Measurements from ENCODE around the gene RBM33.
"Not testable (repeated sequence)": the region's sequence is repeated elsewhere in the genome, so short reads cannot be mapped to it uniquely, and the experiment has no call there.

The RBM33 gene

GRCh38 chr7:155685070-155685790 lies 40.8 kb downstream of the RBM33 start:
- DNase-seq (ENCODE audit: low read depth): no peak

DNA sequence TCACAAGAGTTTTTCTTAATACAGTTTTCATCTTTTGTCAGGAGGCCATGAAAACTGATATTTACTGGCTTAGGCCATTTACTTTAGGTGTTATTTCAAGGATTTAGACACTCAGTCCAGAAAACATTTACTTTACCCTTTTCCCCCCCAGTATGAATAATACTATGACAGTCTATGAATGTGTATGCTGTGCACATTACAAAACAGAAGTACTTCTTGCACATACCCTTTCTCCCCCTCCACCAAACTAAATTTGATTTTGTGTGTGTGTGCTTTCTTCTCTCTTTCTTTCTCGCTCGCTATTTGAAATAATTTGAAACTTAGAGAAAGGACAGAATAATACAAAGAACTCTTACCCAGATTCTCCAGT lies 41.3 kb downstream of the RBM33 start:
- H3K4me3 ChIP-seq (ENCODE audit: low read depth, low read length): no peak overlapping the region
- DNase-seq (ENCODE audit: low read depth): no peak

More at GRCh38 chr7:155685070-155685790, 40.8 kb downstream of the RBM33 start:
- no peak overlapping the region for H3K4me3 ChIP-seq (ENCODE audit: low read depth, low read length)

DNA sequence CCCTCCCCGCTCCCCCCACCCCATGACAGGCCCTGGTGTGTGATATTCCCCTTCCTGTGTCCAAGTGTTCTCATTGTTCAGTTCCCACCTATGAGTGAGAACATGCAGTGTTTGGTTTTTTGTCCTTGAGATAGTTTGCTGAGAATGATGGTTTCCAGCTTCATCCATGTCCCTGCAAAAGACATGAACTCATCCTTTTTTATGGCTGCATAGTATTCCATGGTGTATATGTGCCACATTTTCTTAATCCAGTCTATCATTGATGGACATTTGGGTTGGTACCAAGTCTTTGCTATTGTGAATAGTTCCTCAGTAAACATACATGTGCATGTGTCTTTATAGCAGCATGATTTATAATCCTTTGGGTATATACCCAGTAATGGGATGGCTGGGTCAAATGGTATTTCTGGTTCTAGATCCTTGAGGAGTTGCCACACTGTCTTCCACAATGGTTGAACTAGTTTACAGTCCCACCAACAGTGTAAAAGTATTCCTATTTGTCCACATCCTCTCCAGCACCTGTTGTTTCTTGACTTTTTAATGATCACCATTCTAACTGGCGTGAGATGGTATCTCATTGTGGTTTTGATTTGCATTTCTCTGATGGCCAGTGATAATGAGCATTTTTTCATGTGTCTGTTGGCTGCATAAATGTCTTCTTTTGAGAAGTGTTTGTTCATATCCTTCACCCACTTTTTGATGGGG lies 42.3 kb downstream of the RBM33 start:
- H3K4me3 ChIP-seq (ENCODE audit: low read depth, low read length); DNase-seq (ENCODE audit: low read depth): not testable (repeated sequence)

DNA sequence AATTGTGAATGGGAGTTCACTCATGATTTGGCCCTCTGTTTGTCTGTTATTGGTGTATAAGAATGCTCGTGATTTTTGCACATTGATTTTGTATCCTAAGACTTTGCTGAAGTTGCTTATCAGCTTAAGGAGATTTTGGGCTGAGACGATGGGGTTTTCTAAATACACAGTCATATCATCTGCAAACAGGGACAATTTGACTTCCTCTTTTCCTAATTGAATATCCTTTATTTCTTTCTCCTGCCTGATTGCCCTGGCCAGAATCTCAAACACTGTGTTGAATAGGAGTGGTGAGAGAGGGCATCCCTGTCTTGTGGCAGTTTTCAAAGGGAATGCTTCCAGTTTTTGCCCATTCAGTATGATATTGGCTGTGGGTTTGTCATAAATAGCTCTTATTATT lies 43.8 kb downstream of the RBM33 start:
- not testable (repeated sequence) for H3K4me3 ChIP-seq (ENCODE audit: low read depth, low read length); DNase-seq (ENCODE audit: low read depth)

- not testable (repeated sequence) for DNase-seq (ENCODE audit: low read depth)
These were observed 46.2 kb downstream of the RBM33 start for GRCh38 chr7:155690655-155691054.

GRCh38 chr7:155692317-155692716 lies 47.9 kb downstream of the RBM33 start:
- no peak for DNase-seq (ENCODE audit: low read depth)
- H3K4me3 ChIP-seq (ENCODE audit: low read depth, low read length): no peak overlapping the region

More at GRCh38 chr7:155690655-155691054, 46.2 kb downstream of the RBM33 start:
- not testable (repeated sequence) for H3K4me3 ChIP-seq (ENCODE audit: low read depth, low read length)

- DNase-seq (ENCODE audit: low read depth): no peak
- H3K4me3 ChIP-seq (ENCODE audit: low read depth, low read length): no peak overlapping the region
These were observed 49.4 kb downstream of the RBM33 start for GRCh38 chr7:155693826-155694225.

DNA sequence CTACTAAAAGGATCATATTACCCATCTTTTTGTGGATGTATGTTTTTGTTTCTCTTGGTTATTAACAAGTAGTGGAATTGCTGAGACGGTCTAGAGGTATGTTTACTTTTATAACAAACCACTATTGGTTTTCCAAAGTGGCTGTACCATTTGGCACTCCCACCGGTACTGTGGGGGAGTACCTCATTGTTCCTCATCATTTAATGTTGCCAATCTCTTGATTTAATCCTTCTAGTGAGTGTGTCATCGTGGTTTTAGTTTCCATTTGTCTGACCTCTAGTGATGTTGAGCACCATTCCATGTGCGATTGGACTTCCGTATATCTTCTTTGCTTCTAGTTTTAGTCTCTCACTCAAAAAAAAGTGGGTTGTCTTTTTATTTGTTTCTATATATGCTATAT lies 50.4 kb downstream of the RBM33 start:
- peak; percentile 6 for DNase-seq (ENCODE audit: low read depth)
- no peak overlapping the region for H3K4me3 ChIP-seq (ENCODE audit: low read depth, low read length)

- DNase-seq (ENCODE audit: low read depth): no peak
These were observed 52.3 kb downstream of the RBM33 start for GRCh38 chr7:155696747-155697146.

GRCh38 chr7:155698633-155699032 lies 54.2 kb downstream of the RBM33 start:
- no peak overlapping the region for H3K4me3 ChIP-seq (ENCODE audit: low read depth, low read length)
- no peak for DNase-seq (ENCODE audit: low read depth)

More at GRCh38 chr7:155696747-155697146, 52.3 kb downstream of the RBM33 start:
- no peak overlapping the region for H3K4me3 ChIP-seq (ENCODE audit: low read depth, low read length)

DNA sequence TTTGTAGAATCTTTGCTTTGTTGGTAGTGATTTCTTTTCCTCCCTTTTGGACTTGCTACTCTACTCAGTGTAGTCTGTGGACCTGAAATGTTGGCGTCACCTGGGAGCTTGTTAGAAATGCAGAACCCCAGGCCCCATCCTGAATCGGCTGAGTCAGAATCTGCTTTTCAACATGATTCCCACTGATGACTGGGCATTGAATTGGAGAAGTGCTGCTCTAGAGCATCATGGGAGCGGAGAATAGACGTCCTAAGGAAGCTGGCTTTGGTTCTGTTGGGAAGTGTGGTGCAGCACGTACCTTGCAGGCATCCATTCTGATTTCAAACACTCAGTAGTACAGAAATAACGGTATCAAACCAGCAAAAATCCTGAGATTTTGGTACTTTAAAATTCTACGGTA lies 54.7 kb downstream of the RBM33 start:
- no peak overlapping the region for H3K4me3 ChIP-seq (ENCODE audit: low read depth, low read length)
- DNase-seq (ENCODE audit: low read depth): no peak

DNA sequence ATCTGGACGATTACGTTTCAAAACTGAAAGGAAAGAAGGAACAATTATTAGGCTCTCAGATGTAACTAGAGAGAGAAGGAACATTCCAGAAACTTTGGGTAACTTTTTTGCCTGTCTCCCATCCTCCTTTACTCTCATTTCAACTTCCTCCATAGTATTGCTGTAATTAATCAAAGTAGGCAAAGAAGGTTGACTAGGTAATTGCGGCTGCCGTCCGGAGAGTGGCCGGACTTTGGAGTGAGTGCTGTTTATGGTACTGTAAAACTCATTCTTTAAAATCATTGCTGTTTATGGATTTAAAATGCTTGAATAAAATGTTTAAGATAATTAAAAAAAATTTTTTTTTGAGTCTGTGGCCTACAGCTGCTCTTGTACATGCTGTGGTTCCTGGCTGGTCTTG lies 56.4 kb downstream of the RBM33 start:
- DNase-seq (ENCODE audit: low read depth): no peak
- no peak overlapping the region for H3K4me3 ChIP-seq (ENCODE audit: low read depth, low read length)

DNA sequence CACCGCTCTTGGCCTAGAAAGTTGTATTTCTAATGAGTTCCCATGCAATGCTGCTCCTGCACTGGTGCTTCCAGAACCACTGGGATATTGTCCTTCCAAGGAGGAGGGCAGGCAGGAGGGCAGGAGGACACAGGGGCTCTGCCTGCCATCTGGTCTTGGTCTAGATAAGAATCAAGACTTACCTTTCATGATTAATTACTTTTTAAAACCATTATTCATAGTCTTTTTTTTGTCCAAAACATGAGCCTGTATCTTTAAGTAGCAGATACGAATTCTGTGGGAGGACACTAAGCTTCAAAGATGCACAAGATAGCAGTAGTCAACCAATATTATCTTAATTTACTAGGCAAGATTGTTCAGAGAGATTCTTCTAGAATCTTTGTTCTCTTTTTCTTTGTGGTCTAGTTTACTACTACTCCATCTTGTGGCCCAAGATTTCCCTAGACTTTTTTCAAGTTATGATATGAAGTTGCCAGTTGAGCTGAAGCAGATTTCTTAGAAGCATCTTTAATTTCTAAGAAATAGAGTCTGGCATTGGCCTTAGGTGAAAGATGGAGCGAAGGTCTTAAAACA lies 57.6 kb downstream of the RBM33 start:
- H3K4me3 ChIP-seq (ENCODE audit: low read depth, low read length): no peak overlapping the region
- no peak for DNase-seq (ENCODE audit: low read depth)

GRCh38 chr7:155702616-155703015 lies 58.2 kb downstream of the RBM33 start:
- DNase-seq (ENCODE audit: low read depth): no peak
- H3K4me3 ChIP-seq (ENCODE audit: low read depth, low read length): no peak overlapping the region

- no peak for DNase-seq (ENCODE audit: low read depth)
These were observed 61.3 kb downstream of the RBM33 start for GRCh38 chr7:155705623-155706360.

DNA sequence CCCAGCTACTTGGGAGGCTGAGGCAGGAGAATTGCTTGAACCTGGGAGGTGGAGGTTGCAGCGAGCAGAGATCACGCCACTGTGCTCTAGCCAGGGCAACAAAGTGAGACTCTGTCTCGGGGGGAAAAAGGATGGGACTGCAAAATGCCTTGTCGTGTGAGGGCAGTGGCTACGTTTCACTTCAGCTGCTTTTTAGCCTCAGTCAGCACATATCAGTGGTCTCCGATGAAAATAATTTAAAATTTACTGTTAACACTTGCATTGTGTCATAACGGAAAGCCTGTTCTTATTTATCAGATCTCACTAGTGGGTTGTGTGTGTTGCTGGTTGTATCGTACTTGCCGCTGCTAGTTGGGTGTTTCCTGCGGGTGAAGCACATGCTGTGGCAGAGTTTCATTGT lies 61.9 kb downstream of the RBM33 start:
- DNase-seq (ENCODE audit: low read depth): no peak
- no peak overlapping the region for H3K4me3 ChIP-seq (ENCODE audit: low read depth, low read length)

More at GRCh38 chr7:155705623-155706360, 61.3 kb downstream of the RBM33 start:
- H3K4me3 ChIP-seq (ENCODE audit: low read depth, low read length): no peak overlapping the region

GRCh38 chr7:155709453-155709852 lies 65.0 kb downstream of the RBM33 start:
- no peak for DNase-seq (ENCODE audit: low read depth)
- no peak overlapping the region for H3K4me3 ChIP-seq (ENCODE audit: low read depth, low read length)

DNA sequence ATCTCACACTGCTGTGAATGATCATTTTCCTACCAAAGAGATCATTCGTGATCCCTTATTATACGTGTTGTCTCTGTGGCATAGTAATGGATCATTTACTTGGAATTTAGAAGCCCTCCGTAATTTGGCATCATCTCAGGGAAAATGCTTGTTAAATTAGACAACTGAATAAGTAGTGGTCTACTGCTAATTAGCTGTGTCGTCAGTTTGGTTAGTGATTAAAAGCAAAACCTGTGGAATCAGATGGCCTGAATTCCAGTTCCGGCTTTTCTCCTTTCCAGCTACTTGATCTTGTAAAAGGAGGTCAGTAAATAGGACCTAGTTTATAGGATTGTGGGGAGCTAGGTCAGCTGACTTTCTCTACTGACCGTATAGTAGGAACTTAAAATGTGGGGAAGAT lies 65.6 kb downstream of the RBM33 start:
- no peak overlapping the region for H3K4me3 ChIP-seq (ENCODE audit: low read depth, low read length)
- DNase-seq (ENCODE audit: low read depth): no peak

DNA sequence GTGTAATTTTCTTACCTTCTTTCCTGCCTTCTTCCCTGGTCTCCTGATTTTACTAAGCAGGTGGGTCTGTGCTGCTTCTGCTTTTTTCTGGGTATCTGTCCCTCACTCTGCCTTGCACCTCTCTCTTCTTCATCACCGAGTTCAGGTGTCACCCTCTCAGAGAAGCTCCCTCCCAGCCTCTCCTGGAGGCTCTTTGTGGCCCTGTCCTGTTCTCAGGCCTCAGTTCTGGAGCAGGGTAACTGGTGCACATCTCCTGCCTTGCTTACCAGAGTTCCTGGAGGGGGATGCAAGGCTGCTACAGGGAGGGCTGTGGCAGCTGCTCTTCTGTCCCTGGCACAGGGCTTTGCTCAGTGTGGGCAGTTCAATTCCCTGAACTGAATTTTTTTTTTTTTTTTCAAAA lies 66.1 kb downstream of the RBM33 start:
- no peak overlapping the region for H3K4me3 ChIP-seq (ENCODE audit: low read depth, low read length)
- DNase-seq (ENCODE audit: low read depth): no peak

GRCh38 chr7:155711081-155711480 lies 66.6 kb downstream of the RBM33 start:
- no peak overlapping the region for H3K4me3 ChIP-seq (ENCODE audit: low read depth, low read length)
- DNase-seq (ENCODE audit: low read depth): no peak

Measured in skeletal muscle cell (primary cell).